Mucosa of gallbladder (tissue), 1 donor: Measurements from ENCODE around the gene SENP2. TPM values are rescaled to one million over a fixed set of nuclear protein-coding genes. Genes with fewer than 3 reads are reported as not detected.
"Not testable (repeated sequence)": the region's sequence is repeated elsewhere in the genome, so short reads cannot be mapped to it uniquely, and the experiment has no call there.

ENCODE experiments used
- DNase-seq: peaks from one replicate; pipeline ENCODE4 v3.0.0-alpha.2; 2020; ENCODE audit warnings: low spot score
- total RNA-seq: library from RNA; stranded (reverse); gene quantifications from one replicate; pipeline ENCODE4 v1.2.1, GENCODE V29; 2021
- donor health status: DM: no; HTN: no; CAD: no.

The SENP2 gene
- total RNA-seq, 1 donor from 2014 or later: 35.3 TPM

- DNase-seq: no peak
These were observed 61.8 kb downstream of the SENP2 start for GRCh38 chr3:185647880-185648210.

- no peak for DNase-seq
These were observed 62.3 kb downstream of the SENP2 start for GRCh38 chr3:185648396-185648795.

GRCh38 chr3:185649414-185649813 is 63.3 kb downstream of the SENP2 start:
- DNase-seq: no peak

- DNase-seq: no peak
These were observed 65.9 kb downstream of the SENP2 start for GRCh38 chr3:185651971-185652370.

GRCh38 chr3:185653949-185654757 is 68.1 kb downstream of the SENP2 start:
- no peak for DNase-seq

- DNase-seq: no peak
These were observed 68.7 kb downstream of the SENP2 start for GRCh38 chr3:185654758-185655145.

GRCh38 chr3:185655426-185656320 is 69.6 kb downstream of the SENP2 start:
- no peak for DNase-seq

- peak; percentile 55 for DNase-seq
These were observed 70.3 kb downstream of the SENP2 start for GRCh38 chr3:185656321-185656840.

GRCh38 chr3:185657211-185657610 is 71.1 kb downstream of the SENP2 start:
- DNase-seq: peak; percentile 8

GRCh38 chr3:185657691-185658503 is 71.8 kb downstream of the SENP2 start:
- peak; percentile 8 for DNase-seq

- DNase-seq: peak; percentile 41
These were observed 72.4 kb downstream of the SENP2 start for GRCh38 chr3:185658504-185658912.

- DNase-seq: no peak
These were observed 72.8 kb downstream of the SENP2 start for GRCh38 chr3:185658943-185659342.

- peak; percentile 76 for DNase-seq
These were observed 74.1 kb downstream of the SENP2 start for GRCh38 chr3:185659942-185660921.

- DNase-seq: not testable (repeated sequence)
These were observed 75.2 kb downstream of the SENP2 start for GRCh38 chr3:185661296-185661695.

GRCh38 chr3:185661772-185662171 is 75.7 kb downstream of the SENP2 start:
- no peak for DNase-seq

GRCh38 chr3:185663929-185664328 is 77.8 kb downstream of the SENP2 start:
- DNase-seq: no peak

- no peak for DNase-seq
These were observed 81.5 kb downstream of the SENP2 start for GRCh38 chr3:185667574-185667973.

- no peak for DNase-seq
These were observed 91.2 kb downstream of the SENP2 start for GRCh38 chr3:185677146-185677829.

GRCh38 chr3:185678027-185678426 is 91.9 kb downstream of the SENP2 start:
- DNase-seq: no peak

- no peak for DNase-seq
These were observed 94.1 kb downstream of the SENP2 start for GRCh38 chr3:185680231-185680630.
